PC-9 (cell line): ENCODE data around the gene DDAH1. TPM values are rescaled to one million over a fixed set of nuclear protein-coding genes. Genes with fewer than 3 reads are reported as not detected.

Experiments
- BruUV-seq: library from RNA; stranded (reverse); fragments of 400-500 nt; replicated peaks from 2 replicates; lab custom pipeline; 2021; lab: Mats Ljungman, UMichigan
- CTCF ChIA-PET: fragments of 300-600 bp; sonication (Branson Sonifier 250); formaldehyde crosslinking; loops from one replicate; lab custom pipeline; 2022; ENCODE audit warnings: antibody characterized with exemption; lab: Charles Lee
- POLR2A ChIA-PET: fragments of 300-600 bp; sonication (Branson Sonifier 250); formaldehyde crosslinking; loops from one replicate; lab custom pipeline; 2022; ENCODE audit warnings: antibody characterized with exemption; ENCODE audit not compliant: unreplicated experiment; lab: Charles Lee
- DNase-seq, 2 experiments: peaks; one replicate each; pipeline versions ENCODE4 v3.0.0 to v3.0.0-alpha.2; 2015 to 2022; ENCODE audit warnings: mixed read lengths in 1 of 2
- H2AFZ ChIP-seq: fragments of 200-600 bp; sonication (generic); 2 replicates; pipeline ENCODE4 v1.8.1; 2017; ENCODE audit warnings: antibody characterized with exemption
- H3F3A ChIP-seq: fragments of 200-600 bp; sonication (generic); 2 replicates; pipeline ENCODE4 v1.8.1; 2017; ENCODE audit warnings: antibody characterized with exemption, mild to moderate bottlenecking, low read depth; ENCODE audit not compliant: insufficient read depth
- H3K27ac ChIP-seq: fragments of 200-600 bp; sonication (generic); 2 replicates; pipeline ENCODE4 v1.6.1; 2016; ENCODE audit warnings: mixed run types
- H3K27me3 ChIP-seq: fragments of 200-600 bp; sonication (generic); 2 replicates; pipeline ENCODE4 v1.6.1; 2016; ENCODE audit warnings: low read depth, mixed run types; ENCODE audit not compliant: insufficient read depth
- H3K36me3 ChIP-seq: fragments of 200-600 bp; sonication (generic); 2 replicates; pipeline ENCODE4 v1.6.1; 2016; ENCODE audit warnings: low read depth, mixed run types
- H3K4me1 ChIP-seq: fragments of 200-600 bp; sonication (generic); replicated peaks from 2 replicates; pipeline ENCODE4 v1.6.1; 2016; ENCODE audit warnings: mixed run types; ENCODE audit not compliant: insufficient read depth
- H3K4me2 ChIP-seq: fragments of 200-600 bp; sonication (generic); 2 replicates; pipeline ENCODE4 v1.6.1; 2017; ENCODE audit warnings: mixed run types
- H3K4me3 ChIP-seq: fragments of 200-600 bp; sonication (generic); 2 replicates; pipeline ENCODE4 v1.6.1; 2016; ENCODE audit warnings: mixed run types
- H3K79me2 ChIP-seq: fragments of 200-600 bp; sonication (generic); 2 replicates; pipeline ENCODE4 v1.6.1; 2017; ENCODE audit warnings: low read depth, mixed run types
- H3K9me2 ChIP-seq: fragments of 200-600 bp; sonication (generic); 2 replicates; pipeline ENCODE4 v1.8.1; 2017; ENCODE audit warnings: mild to moderate bottlenecking; ENCODE audit not compliant: insufficient read depth
- H3K9me3 ChIP-seq: fragments of 200-600 bp; sonication (generic); 2 replicates; pipeline ENCODE4 v1.8.1; 2016; ENCODE audit warnings: low read depth; ENCODE audit not compliant: insufficient read depth
- H4K20me1 ChIP-seq: fragments of 200-600 bp; sonication (generic); 2 replicates; pipeline ENCODE4 v1.8.1; 2017; ENCODE audit not compliant: insufficient read depth
- EZH2 ChIP-seq: fragments of 200-600 bp; sonication (generic); IDR thresholded peaks from 2 replicates; pipeline ENCODE4 v1.8.0; 2017; ENCODE audit warnings: antibody characterized with exemption, low read depth
- intact Hi-C: fragments of 100-400 bp; cut with micrococcal nuclease; formaldehyde crosslinking; loops from one replicate; pipeline ENCODE4 v1.10.0; 2022; ENCODE audit not compliant: unreplicated experiment
- total RNA-seq: library from RNA; stranded (reverse); gene quantifications from 2 replicates; pipeline ENCODE4 v1.2.3, GENCODE V29; 2021
- TF ChIP-seq, protein P1 (sequence below): fragments of 200-600 bp; sonication (generic); conservative IDR thresholded peaks from 2 replicates; pipeline ENCODE4 v1.6.1; 2017; ENCODE audit warnings: mixed run types, antibody characterized with exemption, mild to moderate bottlenecking, moderate library complexity

The DDAH1 gene
- total RNA-seq, 1 experiment from 2014 or later = 31.9 TPM

DNA sequence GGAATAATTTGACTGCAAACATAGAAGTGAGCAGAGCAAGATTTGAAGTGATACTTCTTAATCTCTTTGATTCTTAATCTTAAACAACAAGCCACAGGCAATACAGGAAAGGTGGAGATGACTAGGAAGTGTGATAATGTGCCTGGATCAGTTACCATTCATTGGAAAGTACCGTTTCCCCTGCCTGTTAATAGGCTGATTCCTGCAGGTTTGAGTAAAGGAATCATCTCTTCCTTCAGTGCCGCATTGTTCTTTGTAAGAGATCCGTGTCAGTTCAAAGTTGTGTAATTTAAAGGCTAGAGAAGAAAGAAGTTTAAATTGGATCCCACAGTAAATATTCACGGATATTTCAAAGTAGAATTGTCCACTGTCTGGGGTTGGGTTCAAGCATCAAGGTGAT lies 145.0 kb downstream of the DDAH1 start:
- Histone ChIP-seq H3K4me3 (no peak overlapping the region), H3K27ac (no peak overlapping the region)
- intact Hi-C loops = no loop called here

DNA sequence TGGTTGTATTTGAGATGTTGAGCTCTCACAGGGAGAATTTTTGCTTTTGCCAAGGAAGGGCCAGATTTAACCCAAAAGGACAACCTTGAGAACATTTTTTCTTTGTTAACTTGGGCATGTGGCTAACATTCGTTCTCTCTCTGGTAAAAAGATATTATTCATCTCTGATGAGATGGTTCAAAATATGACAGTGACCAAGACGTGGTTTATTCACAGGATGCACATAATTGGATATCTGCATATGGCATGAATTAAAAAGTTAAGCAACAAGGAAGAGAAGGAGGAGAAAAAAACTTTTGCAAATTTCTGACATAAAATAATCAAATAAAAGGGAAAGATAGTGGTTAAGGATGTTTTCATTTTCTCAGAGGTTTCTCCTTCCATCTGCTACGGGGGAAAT lies 145.5 kb downstream of the DDAH1 start:
- CTCF ChIA-PET = interaction anchor here (0.7 kb wide), 1 partner anchor 11 kb away, joined by 8 read pairs; no protein-coding TSS in a partner anchor
- no peak for DNase-seq
- H4K20me1 ChIP-seq = no peaks in the 10 kb centered on the region
- H3K27ac ChIP-seq = no peak overlapping the region
- TF ChIP-seq, protein P1, sequence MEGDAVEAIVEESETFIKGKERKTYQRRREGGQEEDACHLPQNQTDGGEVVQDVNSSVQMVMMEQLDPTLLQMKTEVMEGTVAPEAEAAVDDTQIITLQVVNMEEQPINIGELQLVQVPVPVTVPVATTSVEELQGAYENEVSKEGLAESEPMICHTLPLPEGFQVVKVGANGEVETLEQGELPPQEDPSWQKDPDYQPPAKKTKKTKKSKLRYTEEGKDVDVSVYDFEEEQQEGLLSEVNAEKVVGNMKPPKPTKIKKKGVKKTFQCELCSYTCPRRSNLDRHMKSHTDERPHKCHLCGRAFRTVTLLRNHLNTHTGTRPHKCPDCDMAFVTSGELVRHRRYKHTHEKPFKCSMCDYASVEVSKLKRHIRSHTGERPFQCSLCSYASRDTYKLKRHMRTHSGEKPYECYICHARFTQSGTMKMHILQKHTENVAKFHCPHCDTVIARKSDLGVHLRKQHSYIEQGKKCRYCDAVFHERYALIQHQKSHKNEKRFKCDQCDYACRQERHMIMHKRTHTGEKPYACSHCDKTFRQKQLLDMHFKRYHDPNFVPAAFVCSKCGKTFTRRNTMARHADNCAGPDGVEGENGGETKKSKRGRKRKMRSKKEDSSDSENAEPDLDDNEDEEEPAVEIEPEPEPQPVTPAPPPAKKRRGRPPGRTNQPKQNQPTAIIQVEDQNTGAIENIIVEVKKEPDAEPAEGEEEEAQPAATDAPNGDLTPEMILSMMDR = no peak
- no peak for TF ChIP-seq EZH2
- H3K36me3 ChIP-seq = peaks cover 10% of the 10 kb centered on the region; the same call in 1 of the 2 replicates
- peaks cover 22% of the 10 kb centered on the region for H3K4me1 ChIP-seq
- no peaks in the 10 kb centered on the region for H3K27me3 ChIP-seq
- intact Hi-C loops = no loop called here
- no peak overlapping the region for H3K4me3 ChIP-seq
- no peaks in the 10 kb centered on the region for H3K79me2 ChIP-seq
- no peak overlapping the region for H3K4me2 ChIP-seq
- no peak overlapping the region for H2AFZ ChIP-seq
- no peaks in the 10 kb centered on the region for H3K9me3 ChIP-seq
- no peaks in the 10 kb centered on the region for H3K9me2 ChIP-seq
- no TSS peak for BruUV-seq
- H3F3A ChIP-seq = peaks cover 16% of the 10 kb centered on the region
- POLR2A ChIA-PET = no interaction called here

More for the DNA sequence above, 145.0 kb downstream of the DDAH1 start:
- CTCF ChIA-PET = interaction anchor here (0.7 kb wide), 1 partner anchor 12 kb away, joined by 8 read pairs; no protein-coding TSS in a partner anchor
- Histone ChIP-seq H3K36me3 (peaks cover 10% of the 10 kb centered on the region; the same call in 1 of the 2 replicates), H3K4me2 (no peak overlapping the region), H3K27me3 (no peaks in the 10 kb centered on the region), H3K9me2 (no peaks in the 10 kb centered on the region), H3K4me1 (peaks cover 17% of the 10 kb centered on the region), H3K79me2 (no peaks in the 10 kb centered on the region), H2AFZ (no peak overlapping the region), H4K20me1 (no peaks in the 10 kb centered on the region), H3F3A (peaks cover 15% of the 10 kb centered on the region), H3K9me3 (no peaks in the 10 kb centered on the region)
- no TSS peak for BruUV-seq
- POLR2A ChIA-PET = interaction anchor here (0.5 kb wide), 1 partner anchor 259 kb away, joined by 4 read pairs; no protein-coding TSS in a partner anchor
- DNase-seq = no peak
- TF ChIP-seq, protein P1 = no peak
- TF ChIP-seq EZH2 = no peak

DNA sequence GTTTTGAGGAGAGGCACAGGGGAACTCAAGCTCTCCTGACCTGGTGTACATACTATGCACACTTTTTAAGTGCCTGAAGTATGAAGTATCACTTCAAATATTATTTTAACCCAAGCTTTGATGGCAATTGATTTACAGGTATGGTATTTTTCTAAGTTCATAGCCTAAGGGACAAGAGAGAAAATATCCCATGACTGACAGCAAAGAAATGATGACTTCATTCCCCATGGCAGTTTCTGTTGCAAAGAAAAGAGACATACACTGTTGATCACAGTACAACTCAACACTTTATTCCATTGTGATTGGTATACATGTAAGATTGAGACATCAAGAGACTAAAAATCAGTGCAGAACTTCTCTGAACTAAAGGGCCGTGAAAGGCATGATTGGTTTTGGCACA lies 146.7 kb downstream of the DDAH1 start:
- DNase-seq = no peak
- Histone ChIP-seq H3F3A (peaks cover 28% of the 10 kb centered on the region), H3K36me3 (peaks cover 10% of the 10 kb centered on the region; the same call in 1 of the 2 replicates), H3K27ac (no peak overlapping the region), H3K4me3 (no peak overlapping the region), H3K27me3 (no peaks in the 10 kb centered on the region), H4K20me1 (no peaks in the 10 kb centered on the region), H3K79me2 (no peaks in the 10 kb centered on the region), H3K9me2 (no peaks in the 10 kb centered on the region), H3K4me2 (no peak overlapping the region), H3K4me1 (peaks cover 34% of the 10 kb centered on the region), H3K9me3 (no peaks in the 10 kb centered on the region), H2AFZ (no peak overlapping the region)
- TF ChIP-seq, protein P1 = no peak
- no peak for TF ChIP-seq EZH2
- no TSS peak for BruUV-seq
- intact Hi-C loops = no loop called here
- ChIA-PET CTCF (no interaction called here), POLR2A (interaction anchor here (0.7 kb wide), 1 partner anchor 340 kb away, joined by 4 read pairs; no protein-coding TSS in a partner anchor)
